ENCODE measurements around the gene WDR27.

The WDR27 gene

GRCh38 chr6:169445661-169446581 lies 255.9 kb downstream of the WDR27 start:
- Histone ChIP-seq H4K20me1 (ENCODE audit: low read depth, low read length) (no peaks in the 10 kb centered on the region), H3K36me3 (ENCODE audit: low read length) (no peaks in the 10 kb centered on the region), H3K9ac (ENCODE audit: low read length) (no peak overlapping the region), H3K9me3 (ENCODE audit: insufficient read depth, low read length) (no peaks in the 10 kb centered on the region), H3F3A (ENCODE audit: insufficient read depth) (no peaks in the 10 kb centered on the region), H3K27me3 (ENCODE audit: low read length) (no peaks in the 10 kb centered on the region), H3K4me3 (ENCODE audit: insufficient read depth, low read length, poor library complexity, severe bottlenecking) (no peak overlapping the region), H2AFZ (ENCODE audit: low read depth, low read length, severe bottlenecking) (no peak overlapping the region), H3K27ac (ENCODE audit: low read depth, low read length) (no peak overlapping the region), H3K9me2 (replicated peaks; ENCODE audit: insufficient read depth, low read length) (no peaks in the 10 kb centered on the region), H3K4me2 (ENCODE audit: low read depth, low read length, poor library complexity, severe bottlenecking) (no peak overlapping the region), H3K79me2 (ENCODE audit: insufficient read depth, low read length) (no peaks in the 10 kb centered on the region)
- no peak for TF ChIP-seq EZH2phosphoT487 (conservative IDR thresholded peaks at IDR 0.05; ENCODE audit: low read length)
- TF ChIP-seq CTCF (IDR thresholded peaks at IDR 0.05; ENCODE audit: insufficient read depth, low read length, poor library complexity, severe bottlenecking) = no peak

DNA sequence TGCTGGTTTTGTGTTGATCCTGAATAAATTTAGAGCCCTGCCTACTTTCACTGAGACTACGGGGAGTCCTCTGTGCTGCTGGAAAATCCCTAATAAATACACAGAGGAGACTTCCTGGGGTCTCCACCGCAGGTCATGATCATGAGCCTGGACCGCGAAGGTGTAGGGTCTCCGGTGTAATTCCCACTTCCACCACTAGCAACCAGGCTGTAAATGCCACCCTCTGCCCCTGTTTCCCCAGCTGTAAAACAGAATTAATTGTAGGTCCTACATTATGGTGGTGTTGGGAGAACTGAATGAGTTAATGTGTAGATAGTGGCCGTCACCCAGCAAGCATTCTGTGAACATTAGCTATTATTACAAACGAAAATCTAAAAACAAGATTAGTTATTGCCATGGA lies 256.6 kb downstream of the WDR27 start:
- no peak overlapping the region for H3K9ac ChIP-seq (ENCODE audit: low read length)
- TF ChIP-seq CTCF (IDR thresholded peaks at IDR 0.05; ENCODE audit: insufficient read depth, low read length, poor library complexity, severe bottlenecking) (no peak), EZH2phosphoT487 (conservative IDR thresholded peaks at IDR 0.05; ENCODE audit: low read length) (no peak)

GRCh38 chr6:169441292-169441691 lies 260.5 kb downstream of the WDR27 start:
- TF ChIP-seq CTCF (IDR thresholded peaks at IDR 0.05; ENCODE audit: insufficient read depth, low read length, poor library complexity, severe bottlenecking) = no peak
- no peak for TF ChIP-seq EZH2phosphoT487 (conservative IDR thresholded peaks at IDR 0.05; ENCODE audit: low read length)
- H3F3A ChIP-seq (ENCODE audit: insufficient read depth) = no peaks in the 10 kb centered on the region

More for the DNA sequence above, 256.6 kb downstream of the WDR27 start:
- Histone ChIP-seq H3K36me3 (ENCODE audit: low read length) (no peaks in the 10 kb centered on the region), H3F3A (ENCODE audit: insufficient read depth) (no peaks in the 10 kb centered on the region), H3K79me2 (ENCODE audit: insufficient read depth, low read length) (no peaks in the 10 kb centered on the region), H3K4me3 (ENCODE audit: insufficient read depth, low read length, poor library complexity, severe bottlenecking) (no peak overlapping the region), H3K27ac (ENCODE audit: low read depth, low read length) (no peak overlapping the region), H3K9me2 (replicated peaks; ENCODE audit: insufficient read depth, low read length) (no peaks in the 10 kb centered on the region), H2AFZ (ENCODE audit: low read depth, low read length, severe bottlenecking) (no peak overlapping the region), H3K9me3 (ENCODE audit: insufficient read depth, low read length) (no peaks in the 10 kb centered on the region), H4K20me1 (ENCODE audit: low read depth, low read length) (no peaks in the 10 kb centered on the region), H3K27me3 (ENCODE audit: low read length) (no peaks in the 10 kb centered on the region), H3K4me2 (ENCODE audit: low read depth, low read length, poor library complexity, severe bottlenecking) (no peak overlapping the region)

More at GRCh38 chr6:169441292-169441691, 260.5 kb downstream of the WDR27 start:
- Histone ChIP-seq H3K79me2 (ENCODE audit: insufficient read depth, low read length) (no peaks in the 10 kb centered on the region), H3K9ac (ENCODE audit: low read length) (no peak overlapping the region), H4K20me1 (ENCODE audit: low read depth, low read length) (no peaks in the 10 kb centered on the region), H2AFZ (ENCODE audit: low read depth, low read length, severe bottlenecking) (no peak overlapping the region), H3K36me3 (ENCODE audit: low read length) (no peaks in the 10 kb centered on the region), H3K4me3 (ENCODE audit: insufficient read depth, low read length, poor library complexity, severe bottlenecking) (no peak overlapping the region), H3K9me2 (replicated peaks; ENCODE audit: insufficient read depth, low read length) (no peaks in the 10 kb centered on the region), H3K9me3 (ENCODE audit: insufficient read depth, low read length) (no peaks in the 10 kb centered on the region), H3K27ac (ENCODE audit: low read depth, low read length) (no peak overlapping the region), H3K4me2 (ENCODE audit: low read depth, low read length, poor library complexity, severe bottlenecking) (no peak overlapping the region), H3K27me3 (ENCODE audit: low read length) (no peaks in the 10 kb centered on the region)
